NCI-H345 treated with DMSO at 0.1 percent for 48 hours (cell line): ENCODE results near the gene CDC42EP3.
A peak's percentile ranks its signal among the peaks of the same experiment; 100 is the strongest.

Source experiments
- DNase-seq: peaks from one replicate; lab custom pipeline; 2025; ENCODE audit not compliant: unreplicated experiment; lab: John Stamatoyannopoulos, UW

Gene CDC42EP3

GRCh38 chr2:37619959-37620300, 51.5 kb downstream of the CDC42EP3 start:
- no peak for DNase-seq

GRCh38 chr2:37619230-37619958, 52.0 kb downstream of the CDC42EP3 start:
- no peak for DNase-seq

GRCh38 chr2:37618326-37618725, 53.1 kb downstream of the CDC42EP3 start:
- DNase-seq, result no peak

GRCh38 chr2:37617119-37617892, 54.1 kb downstream of the CDC42EP3 start:
- DNase-seq, result peak; percentile 25

- DNase-seq, result no peak
Measured at GRCh38 chr2:37616677-37617005, 54.8 kb downstream of the CDC42EP3 start.

GRCh38 chr2:37615804-37616676, 55.4 kb downstream of the CDC42EP3 start:
- DNase-seq, result no peak

- no peak for DNase-seq
Measured at GRCh38 chr2:37614061-37614738, 57.2 kb downstream of the CDC42EP3 start.

GRCh38 chr2:37612382-37612781, 59.1 kb downstream of the CDC42EP3 start:
- DNase-seq, result no peak

- no peak for DNase-seq
Measured at GRCh38 chr2:37610638-37611289, 60.7 kb downstream of the CDC42EP3 start.

GRCh38 chr2:37609782-37610181, 61.7 kb downstream of the CDC42EP3 start:
- no peak for DNase-seq

GRCh38 chr2:37604716-37605115, 66.7 kb downstream of the CDC42EP3 start:
- no peak for DNase-seq

GRCh38 chr2:37602702-37603101, 68.7 kb downstream of the CDC42EP3 start:
- no peak for DNase-seq

GRCh38 chr2:37602040-37602439, 69.4 kb downstream of the CDC42EP3 start:
- no peak for DNase-seq

GRCh38 chr2:37601569-37601968, 69.9 kb downstream of the CDC42EP3 start:
- DNase-seq, result no peak

GRCh38 chr2:37600735-37601134, 70.7 kb downstream of the CDC42EP3 start:
- DNase-seq, result no peak

- DNase-seq, result no peak
Measured at GRCh38 chr2:37599688-37600525, 71.5 kb downstream of the CDC42EP3 start.

GRCh38 chr2:37593694-37594093, 77.7 kb downstream of the CDC42EP3 start:
- no peak for DNase-seq

GRCh38 chr2:37593024-37593423, 78.4 kb downstream of the CDC42EP3 start:
- DNase-seq, result no peak
